Cardiac ventricle fibroblast (primary cell): ENCODE data around the gene TBX21. TPM values are rescaled to one million over a fixed set of nuclear protein-coding genes. Genes with fewer than 3 reads are reported as not detected.

Experiments used
- total RNA-seq: library from RNA; depleted of rRNA; stranded (reverse); fragments of >200 nt; gene quantifications from 2 replicates; pipeline ENCODE4 v1.2.3, GENCODE V29; 2015

Gene TBX21, protein sequence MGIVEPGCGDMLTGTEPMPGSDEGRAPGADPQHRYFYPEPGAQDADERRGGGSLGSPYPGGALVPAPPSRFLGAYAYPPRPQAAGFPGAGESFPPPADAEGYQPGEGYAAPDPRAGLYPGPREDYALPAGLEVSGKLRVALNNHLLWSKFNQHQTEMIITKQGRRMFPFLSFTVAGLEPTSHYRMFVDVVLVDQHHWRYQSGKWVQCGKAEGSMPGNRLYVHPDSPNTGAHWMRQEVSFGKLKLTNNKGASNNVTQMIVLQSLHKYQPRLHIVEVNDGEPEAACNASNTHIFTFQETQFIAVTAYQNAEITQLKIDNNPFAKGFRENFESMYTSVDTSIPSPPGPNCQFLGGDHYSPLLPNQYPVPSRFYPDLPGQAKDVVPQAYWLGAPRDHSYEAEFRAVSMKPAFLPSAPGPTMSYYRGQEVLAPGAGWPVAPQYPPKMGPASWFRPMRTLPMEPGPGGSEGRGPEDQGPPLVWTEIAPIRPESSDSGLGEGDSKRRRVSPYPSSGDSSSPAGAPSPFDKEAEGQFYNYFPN
- not detected in 2 replicates for total RNA-seq

DNA sequence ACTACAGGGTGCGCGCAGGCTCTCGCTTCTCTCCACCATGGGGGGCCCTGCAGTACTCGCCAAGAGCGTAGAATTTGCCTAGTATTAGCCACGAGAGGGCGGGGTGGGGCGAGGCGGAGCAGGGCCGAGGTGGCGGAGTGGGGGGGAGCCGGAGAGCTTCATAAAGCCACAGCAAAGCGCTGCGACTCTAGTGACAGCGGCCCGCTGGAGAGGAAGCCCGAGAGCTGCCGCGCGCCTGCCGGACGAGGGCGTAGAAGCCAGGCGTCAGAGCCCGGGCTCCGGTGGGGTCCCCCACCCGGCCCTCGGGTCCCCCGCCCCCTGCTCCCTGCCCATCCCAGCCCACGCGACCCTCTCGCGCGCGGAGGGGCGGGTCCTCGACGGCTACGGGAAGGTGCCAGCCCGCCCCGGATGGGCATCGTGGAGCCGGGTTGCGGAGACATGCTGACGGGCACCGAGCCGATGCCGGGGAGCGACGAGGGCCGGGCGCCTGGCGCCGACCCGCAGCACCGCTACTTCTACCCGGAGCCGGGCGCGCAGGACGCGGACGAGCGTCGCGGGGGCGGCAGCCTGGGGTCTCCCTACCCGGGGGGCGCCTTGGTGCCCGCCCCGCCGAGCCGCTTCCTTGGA is at the start of gene TBX21:
TBX21 (plus strand) TSS at position 190 of the 627 bp plus-strand sequence; CDS start at position 409, 219 bp downstream.

DNA sequence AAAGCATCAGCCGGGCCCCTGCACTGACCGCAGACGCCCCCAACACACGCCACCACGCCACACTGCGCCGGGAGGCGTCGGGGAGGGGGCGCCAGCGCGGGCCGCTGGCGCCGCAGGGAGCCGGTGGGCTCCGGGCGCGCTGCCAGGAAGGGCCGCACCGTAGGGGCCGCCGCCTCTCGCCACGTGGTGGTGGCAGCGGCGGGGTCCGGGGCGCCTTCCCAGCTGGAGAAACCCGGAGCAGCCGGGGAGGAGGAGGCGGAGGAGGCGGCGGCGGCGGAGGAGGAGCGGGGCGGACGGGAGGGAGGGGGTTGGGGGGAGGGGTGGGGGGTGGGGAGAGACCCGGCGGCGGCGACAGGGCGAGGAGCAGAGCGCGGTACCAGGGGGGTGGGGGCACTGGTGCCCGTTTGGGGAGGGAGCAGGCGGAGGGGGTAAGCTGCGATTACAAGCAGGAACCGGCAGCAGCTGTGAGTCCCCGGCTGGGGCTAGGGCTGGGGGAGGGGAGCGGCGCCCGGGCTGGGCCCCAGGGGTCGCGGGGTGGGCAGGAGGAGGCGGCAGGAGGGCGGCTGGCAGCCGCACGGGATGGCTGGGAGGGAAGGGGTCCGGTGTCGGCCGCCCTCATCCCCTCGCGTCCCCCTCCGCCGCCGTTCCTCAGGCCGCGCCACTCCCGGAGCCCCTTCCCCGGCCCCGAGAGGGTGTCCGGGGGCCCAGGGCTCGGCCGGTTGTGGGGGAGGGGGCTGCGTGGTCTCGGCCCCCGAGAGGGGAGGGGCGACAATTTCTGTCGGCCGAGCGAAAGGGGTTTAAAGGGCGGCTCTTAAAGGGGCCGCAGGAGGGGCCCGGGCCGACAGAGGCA is 39.1 kb upstream of the TBX21 start, which contains the start of gene TBKBP1:
TBKBP1 (plus strand) TSS at position 431 of the 850 bp plus-strand sequence. CDS start 1,952 bp downstream, outside the sequence.

Other genes starting within 250 kb of the TBX21 start
- 72.3 and 102 TPM in 2 replicates for gene NPEPPS, start 202.1 kb upstream of the TBX21 start, total RNA-seq
- 199 and 222 TPM in 2 replicates for gene KPNB1, start 83.3 kb upstream of the TBX21 start, total RNA-seq
- gene TBKBP1, start 39.1 kb upstream of the TBX21 start, total RNA-seq, result 8.7 and 9.1 TPM in 2 replicates
- gene OSBPL7, start 88.6 kb downstream of the TBX21 start, total RNA-seq, result 4.4 and 5.2 TPM in 2 replicates
- 30.7 and 35.0 TPM in 2 replicates for gene MRPL10, start 98.3 kb downstream of the TBX21 start, total RNA-seq
- gene LRRC46, start 98.4 kb downstream of the TBX21 start, total RNA-seq, result 0.25 TPM in 1 of 2 replicates, not detected in the other
- gene SCRN2, start 108.0 kb downstream of the TBX21 start, total RNA-seq, result 29.3 and 31.5 TPM in 2 replicates
- gene SP6, start 117.9 kb downstream of the TBX21 start, total RNA-seq, result 0.25 and 0.78 TPM in 2 replicates
- gene SP2, start 163.0 kb downstream of the TBX21 start, total RNA-seq, result 3.0 and 5.4 TPM in 2 replicates
- gene PNPO, start 208.3 kb downstream of the TBX21 start, total RNA-seq, result 23.5 and 25.4 TPM in 2 replicates
- gene PRR15L, start 224.6 kb downstream of the TBX21 start, total RNA-seq, result not detected in 2 replicates
- gene CDK5RAP3, start 237.9 kb downstream of the TBX21 start, total RNA-seq, result 55.2 and 56.6 TPM in 2 replicates